ENCODE measurements around the gene SIM1. TPM values are rescaled to one million over a fixed set of nuclear protein-coding genes. Genes with fewer than 3 reads are reported as not detected.

SIM1 gene
- total RNA-seq, 1 experiment from 2014 or later, result not detected

DNA sequence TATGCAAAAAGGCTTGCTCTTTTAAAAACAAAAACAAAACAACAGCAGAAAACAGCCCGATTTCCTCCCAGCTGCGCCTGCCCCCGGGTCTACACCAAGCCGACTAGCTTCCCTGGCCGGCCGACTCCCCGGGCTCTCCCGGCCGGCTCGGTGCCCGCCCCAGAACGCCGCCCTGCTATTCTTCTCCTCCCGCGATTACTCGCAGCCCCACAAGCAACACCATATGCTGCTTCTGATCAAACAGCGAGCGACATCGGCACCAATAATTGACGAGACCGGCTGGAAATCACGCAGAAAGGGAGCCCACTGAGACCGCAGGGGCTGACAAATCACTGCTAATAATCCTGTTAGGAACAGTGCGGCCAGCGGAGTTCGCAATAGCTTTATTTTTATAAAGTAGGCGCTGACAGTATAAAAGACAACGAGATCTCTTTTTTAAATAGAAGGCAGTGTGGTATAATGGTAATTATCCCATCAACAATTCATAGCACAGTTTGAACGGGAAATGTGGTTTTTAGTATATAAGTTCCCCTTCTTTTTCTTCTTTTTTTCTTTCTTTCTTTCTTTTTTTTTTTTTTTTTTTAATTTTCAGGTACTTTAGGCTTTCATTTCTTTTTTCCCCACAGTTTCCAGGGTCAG, 3.3 kb downstream of the SIM1 start:
- peak; percentile 10 for DNase-seq (ENCODE audit: low read depth, low spot score)
- in situ Hi-C loops (cut with HindIII; ENCODE audit: low pct_unique_long_range_greater_than_20kb, low sequenced_read_pairs), result no loop called here

DNA sequence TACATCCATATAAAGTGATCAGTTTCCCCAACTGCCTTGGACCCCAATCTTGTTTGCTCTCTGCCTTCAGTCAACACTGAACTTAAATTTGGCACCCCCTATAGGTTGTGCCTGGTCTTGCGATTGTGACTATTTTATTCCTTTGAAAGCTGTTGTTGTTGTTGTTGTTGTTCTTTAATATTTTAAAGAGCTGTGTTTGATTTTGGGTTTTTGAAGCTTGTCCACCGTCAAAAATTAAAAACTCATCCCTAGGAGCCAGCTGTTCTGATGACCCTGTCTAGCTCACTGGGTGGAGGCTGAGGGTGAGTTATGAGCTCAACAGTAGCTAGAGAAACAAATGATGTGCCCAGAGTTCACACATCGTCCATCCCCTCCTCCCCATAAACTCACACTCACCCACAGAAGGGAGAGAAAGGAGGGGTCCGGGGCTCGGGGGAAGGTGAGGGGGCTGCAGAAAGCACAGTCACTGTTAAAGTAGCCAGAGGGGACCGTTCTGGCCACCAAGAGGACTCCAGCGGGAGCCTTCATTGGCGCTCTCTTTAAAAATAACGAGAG, 4.0 kb downstream of the SIM1 start:
- DNase-seq (ENCODE audit: low read depth, low spot score), result peak; percentile 36
- in situ Hi-C loops (cut with HindIII; ENCODE audit: low pct_unique_long_range_greater_than_20kb, low sequenced_read_pairs), result no loop called here

DNA sequence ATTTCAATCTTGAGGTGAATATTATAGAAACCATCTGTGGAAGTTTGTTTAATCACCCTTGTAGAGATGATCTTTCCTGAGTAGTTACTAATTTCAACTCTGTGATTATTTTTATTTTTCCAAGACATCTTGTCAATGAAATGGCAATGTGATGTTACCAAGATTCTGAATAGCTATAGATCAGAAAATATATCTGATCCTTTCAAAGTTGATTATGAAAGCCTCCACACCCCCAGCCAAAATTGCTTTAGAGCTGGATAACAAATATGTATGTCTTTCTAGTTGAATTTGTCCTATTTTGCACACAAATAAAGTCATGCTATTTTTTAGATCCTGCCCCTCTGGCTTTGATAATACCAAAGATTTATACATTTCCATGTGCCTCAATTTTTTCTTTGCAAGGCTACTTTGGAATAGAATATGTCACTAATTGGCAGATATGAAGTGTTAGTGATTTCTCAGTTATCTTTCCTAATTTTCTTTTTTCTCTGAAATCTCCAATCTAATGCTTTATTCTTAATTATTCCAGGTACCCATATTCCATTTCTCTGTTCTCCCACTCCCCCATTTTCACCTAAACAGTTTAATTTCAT, 5.0 kb downstream of the SIM1 start:
- in situ Hi-C loops (cut with HindIII; ENCODE audit: low pct_unique_long_range_greater_than_20kb, low sequenced_read_pairs), result no loop called here

DNA sequence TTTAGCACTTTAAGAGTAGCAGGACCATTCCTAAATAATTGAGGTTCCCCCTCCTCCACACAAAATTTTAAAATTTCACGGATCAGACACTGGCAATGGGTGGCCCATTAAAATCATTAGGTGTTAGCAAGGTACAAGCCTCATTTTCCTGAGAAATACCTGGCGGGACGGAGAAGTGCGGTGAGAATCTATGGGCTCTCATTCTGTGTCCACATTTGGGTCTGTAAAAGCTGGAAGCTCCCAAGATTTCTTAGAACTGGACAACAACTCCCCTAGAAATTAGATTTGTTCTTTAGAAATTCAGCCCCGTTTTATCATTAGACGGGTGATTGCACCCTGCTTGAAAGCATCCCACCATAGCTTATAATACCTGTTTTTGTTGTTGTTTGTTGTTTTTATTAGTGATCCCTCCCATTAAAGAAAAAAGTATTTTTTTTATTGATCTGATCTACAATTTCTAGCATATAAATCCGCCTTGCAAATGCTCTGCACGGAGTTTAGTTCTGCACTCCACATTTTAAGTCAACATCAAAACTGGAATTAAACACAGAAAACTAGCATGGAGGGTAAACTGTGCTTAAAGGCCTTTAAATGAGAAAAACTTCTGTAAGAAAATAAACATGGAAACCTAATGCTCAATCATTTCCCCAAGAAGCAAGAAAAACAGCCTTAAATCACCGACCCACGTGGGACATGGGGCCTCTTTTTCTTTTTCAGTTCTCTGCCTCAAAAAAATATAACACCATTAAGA, 5.7 kb downstream of the SIM1 start:
- DNase-seq (ENCODE audit: low read depth, low spot score), result no peak
- in situ Hi-C loops (cut with HindIII; ENCODE audit: low pct_unique_long_range_greater_than_20kb, low sequenced_read_pairs), result no loop called here

More for the DNA sequence above, 5.0 kb downstream of the SIM1 start:
- no peak for DNase-seq (ENCODE audit: low read depth, low spot score)

DNA sequence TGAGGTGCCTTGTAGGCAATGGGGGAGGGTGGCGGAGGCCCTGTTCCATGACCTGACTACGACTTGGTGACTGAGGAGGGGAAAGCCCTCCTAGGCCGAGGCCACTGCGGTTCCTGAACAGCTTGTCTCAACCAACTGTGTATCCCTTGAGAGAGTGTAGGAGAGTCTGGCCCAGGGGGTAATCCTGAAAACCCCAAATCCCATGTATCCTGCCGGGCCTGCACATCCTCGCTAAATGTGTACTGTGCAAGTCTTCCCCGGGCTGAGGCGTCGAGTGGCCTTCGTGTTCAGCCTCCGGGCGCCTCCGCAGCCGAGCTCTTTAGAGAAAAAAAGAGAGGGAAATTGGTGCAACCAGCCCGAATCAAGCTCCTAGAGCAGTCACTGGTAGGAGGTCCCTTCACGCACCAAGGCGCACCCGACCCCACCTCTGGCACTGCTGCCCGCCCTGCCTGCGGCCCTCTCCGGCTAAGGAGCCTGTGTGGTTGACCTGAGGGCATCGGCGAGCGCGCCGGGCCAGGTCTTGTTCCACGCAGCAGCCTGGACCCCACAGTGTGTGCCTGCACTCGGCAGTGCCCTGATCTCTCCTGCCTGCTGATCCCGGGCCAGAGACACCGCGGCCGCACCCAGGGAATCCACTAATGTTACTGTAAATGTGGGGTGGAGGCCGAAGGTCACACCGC, 7.3 kb downstream of the SIM1 start:
- in situ Hi-C loops (cut with HindIII; ENCODE audit: low pct_unique_long_range_greater_than_20kb, low sequenced_read_pairs), result no loop called here
- DNase-seq (ENCODE audit: low read depth, low spot score), result no peak

DNA sequence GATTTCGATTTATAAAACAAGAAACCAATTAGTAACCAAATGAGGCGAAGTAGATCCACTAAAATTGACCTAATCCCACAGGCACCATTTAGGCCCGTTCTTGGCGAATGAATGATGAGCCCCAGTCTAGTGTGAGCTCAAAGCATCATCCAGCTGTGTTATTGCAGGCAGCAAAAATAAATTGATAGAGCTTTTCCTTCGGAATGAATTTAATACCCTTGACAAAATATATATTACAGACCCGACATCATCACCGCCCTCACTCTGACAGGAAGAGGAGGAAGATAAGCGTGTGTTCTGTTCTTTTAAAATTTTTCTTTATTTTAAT, 7.8 kb downstream of the SIM1 start:
- in situ Hi-C loops (cut with HindIII; ENCODE audit: low pct_unique_long_range_greater_than_20kb, low sequenced_read_pairs), result no loop called here

DNA sequence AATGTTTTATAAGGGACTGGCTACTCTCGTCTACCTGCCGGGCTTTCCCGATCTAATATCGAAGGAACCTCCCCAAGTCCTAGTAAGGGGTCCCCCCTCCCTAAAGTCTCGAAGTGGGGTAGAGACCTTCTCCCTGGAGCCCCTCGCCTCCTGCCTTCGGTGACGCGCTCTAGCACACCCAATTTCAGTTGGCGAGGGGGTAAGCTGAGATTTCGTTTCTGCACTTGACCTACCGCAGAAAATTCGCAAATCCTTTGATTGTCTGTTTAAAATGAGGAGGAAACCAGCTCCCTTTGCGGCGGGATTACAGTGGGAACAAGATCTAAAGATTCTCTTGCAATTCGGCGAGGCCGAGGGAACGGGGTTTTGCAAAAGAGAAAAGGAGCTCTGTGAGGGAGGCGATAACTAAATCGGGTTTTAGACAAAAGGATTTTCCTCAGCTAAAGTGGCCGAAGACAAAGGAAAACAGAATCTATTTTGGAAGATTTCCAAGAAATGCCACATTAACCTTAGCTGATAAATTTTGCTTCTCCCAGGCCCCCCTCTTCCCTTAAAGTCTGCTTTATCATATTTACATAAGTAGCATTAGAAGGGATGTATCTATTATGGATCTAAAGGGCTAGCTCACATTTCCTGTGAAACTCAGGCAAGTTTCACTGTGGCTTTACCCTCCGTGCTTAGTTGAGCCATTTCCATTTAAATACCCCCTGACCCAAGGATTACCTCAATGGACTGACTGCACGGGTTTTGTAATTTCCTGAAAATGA, 8.4 kb downstream of the SIM1 start:
- in situ Hi-C loops (cut with HindIII; ENCODE audit: low pct_unique_long_range_greater_than_20kb, low sequenced_read_pairs), result no loop called here

More for the DNA sequence above, 7.8 kb downstream of the SIM1 start:
- DNase-seq (ENCODE audit: low read depth, low spot score), result no peak

DNA sequence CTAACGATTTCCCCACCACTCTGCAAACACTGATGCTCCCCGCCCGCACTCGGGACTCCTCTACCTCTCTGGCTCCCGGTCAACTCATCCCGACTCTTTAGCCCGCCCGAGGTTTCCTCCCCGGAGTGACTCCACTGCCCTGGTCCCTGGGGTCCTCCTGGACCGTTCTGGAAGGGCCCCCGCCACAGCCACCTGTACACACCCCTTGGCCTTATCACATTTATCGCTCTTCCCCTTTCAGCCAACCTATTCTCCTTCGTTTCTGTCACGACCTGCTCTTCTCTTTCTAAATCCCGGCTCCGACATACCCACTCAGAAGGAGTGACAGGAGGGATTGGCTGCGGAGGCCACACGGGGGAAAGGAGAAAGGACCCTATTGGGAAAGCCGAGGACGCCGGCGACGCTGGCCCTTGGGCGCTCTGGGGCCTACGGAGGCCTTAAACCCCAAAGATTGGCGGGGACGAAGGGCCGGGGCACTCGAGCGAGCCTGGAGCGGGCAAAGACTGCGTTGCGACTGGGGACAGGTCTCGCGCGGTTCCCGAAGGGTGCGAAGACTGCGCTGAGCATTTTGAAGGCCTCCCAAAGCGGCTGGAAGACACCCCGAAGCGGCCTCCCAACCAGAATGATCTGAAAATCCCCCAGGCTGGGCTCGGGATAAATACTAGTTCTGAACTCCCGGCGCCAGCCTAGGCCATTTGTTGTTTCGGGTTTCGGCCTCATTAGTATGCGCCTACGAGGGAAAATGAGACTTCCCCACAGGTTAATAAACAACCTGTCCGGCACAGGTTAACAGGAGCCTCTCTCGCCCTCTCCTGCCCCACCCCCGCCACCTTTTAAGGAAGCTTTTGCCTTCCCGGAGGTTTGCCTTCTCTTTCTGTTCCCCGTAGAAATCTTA, 9.2 kb downstream of the SIM1 start:
- no peak for DNase-seq (ENCODE audit: low read depth, low spot score)
- in situ Hi-C loops (cut with HindIII; ENCODE audit: low pct_unique_long_range_greater_than_20kb, low sequenced_read_pairs), result no loop called here

More for the DNA sequence above, 8.4 kb downstream of the SIM1 start:
- DNase-seq (ENCODE audit: low read depth, low spot score), result no peak

DNA sequence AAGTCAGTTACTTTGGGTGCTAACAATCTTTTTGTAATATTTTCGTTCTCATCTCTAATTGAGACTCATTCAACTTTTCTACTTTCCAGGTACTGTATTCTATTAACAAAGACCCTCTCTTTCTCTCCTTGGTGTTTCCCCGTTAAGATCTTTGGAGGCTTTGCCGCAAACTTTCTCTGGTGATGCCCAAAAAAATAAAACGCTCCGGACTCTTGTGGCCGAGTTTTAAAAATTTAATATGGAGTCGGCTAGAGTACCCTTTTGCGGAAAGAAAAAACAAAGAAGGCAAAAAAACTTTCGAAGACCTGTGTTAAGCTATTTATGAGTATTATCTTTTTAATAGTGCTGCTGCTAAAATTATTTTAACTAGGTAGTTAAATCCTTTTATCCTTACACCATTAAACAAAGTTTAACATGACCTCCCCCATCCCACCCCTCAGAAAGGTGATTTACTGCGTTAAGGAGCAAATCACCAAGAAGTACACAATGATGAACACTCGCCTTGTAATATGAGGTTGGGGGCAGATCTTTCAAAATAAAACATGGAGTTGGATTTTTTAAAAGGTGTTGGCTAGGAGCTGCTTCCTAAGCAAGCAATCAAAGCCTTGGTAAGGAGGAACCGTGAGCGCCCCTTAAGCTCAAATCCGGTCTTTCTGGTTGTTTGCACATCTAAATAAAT, 10.0 kb downstream of the SIM1 start:
- DNase-seq (ENCODE audit: low read depth, low spot score), result no peak
- in situ Hi-C loops (cut with HindIII; ENCODE audit: low pct_unique_long_range_greater_than_20kb, low sequenced_read_pairs), result no loop called here

DNA sequence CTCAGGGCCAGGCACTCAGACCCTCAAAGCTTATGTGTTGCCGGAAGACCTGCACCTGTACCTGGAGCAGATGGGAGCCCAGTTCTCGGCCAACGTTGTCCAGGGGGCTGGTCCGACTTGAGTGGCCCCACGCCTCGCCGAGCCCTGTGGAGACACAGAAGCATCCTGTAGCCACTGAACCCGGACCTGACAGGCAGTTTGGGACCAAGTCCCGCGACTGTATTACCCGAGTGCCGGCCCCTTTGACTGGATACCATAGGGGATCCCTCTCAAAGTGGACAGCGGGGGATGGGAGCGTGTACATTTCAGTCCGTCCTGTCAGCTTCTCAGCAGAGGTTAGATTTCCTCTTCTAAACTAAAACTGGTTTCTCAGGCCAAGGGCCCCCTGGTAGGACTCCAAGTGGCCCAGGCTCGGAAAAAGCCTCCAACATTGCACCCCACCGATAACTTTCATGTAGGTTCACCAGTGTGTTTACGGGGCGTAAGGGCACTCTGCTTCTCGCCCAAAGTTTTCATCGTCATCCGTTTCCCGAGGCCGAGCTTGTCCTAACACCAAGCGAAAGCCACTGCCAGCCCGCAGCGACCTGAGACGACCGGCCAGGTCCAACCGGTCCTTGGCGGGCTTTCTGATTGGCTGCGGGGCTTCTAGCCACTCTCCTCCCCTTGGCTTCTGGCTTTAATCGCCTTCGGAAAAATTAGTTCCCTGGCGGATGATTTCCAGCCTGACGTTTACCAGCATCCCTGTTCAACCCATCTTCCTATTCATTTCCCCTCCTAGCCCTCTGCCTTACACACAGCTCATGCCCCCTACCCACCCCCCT, 10.8 kb downstream of the SIM1 start:
- in situ Hi-C loops (cut with HindIII; ENCODE audit: low pct_unique_long_range_greater_than_20kb, low sequenced_read_pairs), result no loop called here
- DNase-seq (ENCODE audit: low read depth, low spot score), result no peak

DNA sequence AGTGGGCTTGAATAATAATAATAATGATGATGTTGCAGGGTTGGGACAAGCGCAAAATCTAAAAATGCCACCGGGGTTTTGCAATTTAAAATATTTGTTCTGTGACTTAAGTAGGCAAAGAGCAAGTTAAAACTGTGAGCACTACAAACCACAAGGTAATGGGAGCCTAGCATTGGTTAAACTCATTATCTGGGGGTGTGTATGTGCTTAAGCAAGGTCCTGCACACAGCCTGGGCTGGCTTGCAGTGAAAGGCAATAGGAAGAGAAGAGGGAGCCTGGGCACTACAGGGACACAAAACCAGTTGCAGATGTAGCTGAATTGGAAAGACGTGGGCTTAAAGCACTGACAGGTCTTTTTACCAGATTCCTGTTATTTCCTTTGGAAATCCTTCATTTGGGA, 11.7 kb downstream of the SIM1 start:
- no peak for DNase-seq (ENCODE audit: low read depth, low spot score)
- in situ Hi-C loops (cut with HindIII; ENCODE audit: low pct_unique_long_range_greater_than_20kb, low sequenced_read_pairs), result no loop called here

DNA sequence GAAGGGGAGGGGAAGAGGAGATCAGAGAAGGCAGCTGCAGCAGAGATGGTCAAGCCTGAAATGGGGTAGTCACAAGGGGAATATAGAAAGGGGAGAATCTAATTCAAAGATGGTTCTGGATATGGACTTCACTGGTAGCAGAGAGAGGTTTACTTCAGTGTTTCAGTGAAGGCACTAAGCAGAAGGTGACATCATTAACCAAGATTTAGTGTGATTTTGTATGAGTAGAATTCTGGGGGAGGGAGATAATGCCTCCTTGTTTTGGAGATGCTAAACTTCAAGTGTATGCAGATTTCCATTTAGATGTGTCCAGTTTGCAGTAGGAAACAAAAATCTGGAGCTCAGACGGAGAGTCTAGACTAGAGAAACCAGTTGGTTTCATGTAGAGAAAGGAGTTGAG, 13.1 kb downstream of the SIM1 start:
- DNase-seq (ENCODE audit: low read depth, low spot score), result no peak
- in situ Hi-C loops (cut with HindIII; ENCODE audit: low pct_unique_long_range_greater_than_20kb, low sequenced_read_pairs), result no loop called here

DNA sequence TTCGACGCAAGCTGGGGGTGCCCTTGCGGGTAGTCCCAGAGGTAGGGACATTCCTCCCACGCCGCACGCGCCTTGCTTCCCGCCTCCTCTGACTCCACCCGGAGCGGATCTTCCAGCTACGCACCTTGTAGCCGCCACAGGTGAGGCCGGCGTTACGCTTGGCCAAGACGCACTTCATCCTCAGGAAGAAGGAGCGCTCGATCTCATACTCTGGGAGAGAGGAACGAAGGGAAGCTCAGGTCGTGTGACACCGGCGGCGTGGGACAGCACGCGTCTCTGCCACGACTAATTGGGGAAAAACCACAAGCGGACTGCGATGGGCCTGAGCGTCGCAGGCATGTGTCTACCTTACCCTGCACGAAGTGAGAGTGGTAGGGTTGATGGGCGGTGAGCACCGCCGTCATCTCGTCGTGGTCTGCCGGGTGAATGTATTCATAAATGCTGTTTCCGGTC, 15.5 kb downstream of the SIM1 start:
- no peak for DNase-seq (ENCODE audit: low read depth, low spot score)
- in situ Hi-C loops (cut with HindIII; ENCODE audit: low pct_unique_long_range_greater_than_20kb, low sequenced_read_pairs), result no loop called here

DNA sequence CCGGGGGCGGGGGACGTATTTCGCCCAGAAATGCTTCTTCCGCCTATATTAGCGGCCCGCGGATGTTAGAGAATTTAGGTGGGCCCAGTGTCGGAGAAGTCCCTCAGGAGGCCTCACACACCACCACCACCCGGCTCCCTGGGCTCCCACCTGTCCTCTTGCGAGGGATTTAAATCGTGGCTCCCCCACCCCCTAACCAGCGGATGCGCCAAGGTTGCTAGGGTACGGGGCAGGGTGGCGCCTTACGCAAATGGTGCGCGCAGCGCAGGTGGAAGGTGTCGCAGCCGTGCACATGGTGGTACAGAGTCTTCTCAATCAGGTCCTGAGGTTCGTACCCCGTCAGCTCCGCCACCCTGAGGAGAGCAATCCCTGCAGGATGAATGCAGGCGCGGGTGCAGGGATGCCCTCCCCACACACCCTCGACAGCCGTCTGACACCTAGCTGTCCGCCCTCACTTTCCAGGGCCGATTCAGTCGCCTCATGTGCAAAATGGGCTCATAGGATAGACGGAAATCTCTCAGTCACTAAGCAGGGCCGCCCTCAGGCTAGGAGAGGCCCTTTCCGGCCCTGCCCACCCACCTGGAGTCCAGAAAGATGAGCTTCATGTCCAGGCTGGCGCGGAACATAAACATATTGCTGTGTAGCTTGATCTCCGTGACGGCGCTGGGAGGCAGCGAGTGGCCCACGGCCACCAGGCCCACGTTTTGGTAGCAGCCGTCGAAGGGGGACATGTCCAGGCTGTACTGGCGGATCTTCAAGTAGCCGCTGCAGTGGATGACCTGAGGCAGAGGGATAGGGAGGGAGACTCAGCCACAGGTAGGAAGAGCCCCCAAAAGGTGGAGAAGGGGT, 16.6 kb downstream of the SIM1 start:
- no peak for DNase-seq (ENCODE audit: low read depth, low spot score)
- in situ Hi-C loops (cut with HindIII; ENCODE audit: low pct_unique_long_range_greater_than_20kb, low sequenced_read_pairs), result no loop called here
